PC-3 (cell line): Measurements from ENCODE around the gene UBXN11. TPM values are rescaled to one million over a fixed set of nuclear protein-coding genes. Genes with fewer than 3 reads are reported as not detected.

Experiments
- ATAC-seq: fragments of 200-7000 bp; cut with Tn5 transposase; 2 replicates; pipeline ENCODE4 v1.9.1; 2020; ENCODE audit warnings: mild to moderate bottlenecking, moderate library complexity
- BruUV-seq: library from RNA; stranded (reverse); fragments of 400-500 nt; replicated peaks from 2 replicates; lab custom pipeline; 2021; lab: Mats Ljungman, UMichigan
- CTCF ChIA-PET: fragments of 300-600 bp; sonication (Branson Sonifier 250); formaldehyde crosslinking; loops from one replicate; lab custom pipeline; 2022; ENCODE audit warnings: antibody characterized with exemption; lab: Charles Lee
- POLR2A ChIA-PET: fragments of 300-600 bp; sonication (Branson Sonifier 250); formaldehyde crosslinking; loops from one replicate; lab custom pipeline; 2022; ENCODE audit warnings: antibody characterized with exemption; ENCODE audit not compliant: unreplicated experiment; lab: Charles Lee
- DNase-seq: peaks from one replicate; pipeline ENCODE4 v3.0.0-alpha.2; 2015
- H2AFZ ChIP-seq: fragments of 300-600 bp; sonication (generic); 2 replicates; pipeline ENCODE4 v1.6.0; 2016; ENCODE audit warnings: antibody characterized with exemption, low read length
- H3F3A ChIP-seq: fragments of 300-600 bp; sonication (generic); one replicate; pipeline ENCODE4 v1.6.0; 2017; ENCODE audit warnings: antibody characterized with exemption, low read length, control low read depth, mild to moderate bottlenecking; ENCODE audit not compliant: unreplicated experiment
- H3K27ac ChIP-seq: fragments of 300-600 bp; sonication (generic); 2 replicates; pipeline ENCODE4 v1.5.1; 2016; ENCODE audit warnings: mild to moderate bottlenecking, low read length
- H3K27me3 ChIP-seq: fragments of 300-600 bp; sonication (generic); 2 replicates; pipeline ENCODE4 v1.6.1; 2016; ENCODE audit warnings: low read length, mixed read lengths
- H3K36me3 ChIP-seq: fragments of 300-600 bp; sonication (generic); 2 replicates; pipeline ENCODE4 v1.6.1; 2016; ENCODE audit warnings: low read depth, mixed run types, low read length, mixed read lengths
- H3K4me1 ChIP-seq: fragments of 300-600 bp; sonication (generic); 2 replicates; pipeline ENCODE4 v1.5.1; 2016; ENCODE audit warnings: low read length; ENCODE audit not compliant: insufficient read depth
- H3K4me2 ChIP-seq: fragments of 300-600 bp; sonication (generic); 2 replicates; pipeline ENCODE4 v1.6.0; 2016; ENCODE audit warnings: low read length
- H3K4me3 ChIP-seq: fragments of 300-600 bp; sonication (generic); 2 replicates; pipeline ENCODE4 v1.5.1; 2016; ENCODE audit warnings: mild to moderate bottlenecking, low read length, mixed read lengths
- H3K79me2 ChIP-seq: fragments of 300-600 bp; sonication (generic); 2 replicates; pipeline ENCODE4 v1.6.1; 2017; ENCODE audit warnings: low read length, mixed read lengths
- H3K9ac ChIP-seq: fragments of 300-600 bp; sonication (generic); 2 replicates; pipeline ENCODE4 v1.6.0; 2016; ENCODE audit warnings: mild to moderate bottlenecking, low read length
- H3K9me2 ChIP-seq: fragments of 300-600 bp; sonication (generic); replicated peaks from 2 replicates; pipeline ENCODE4 v1.6.1; 2016; ENCODE audit warnings: mixed run types, low read length, mixed read lengths
- H3K9me3 ChIP-seq: fragments of 300-600 bp; sonication (generic); 2 replicates; pipeline ENCODE4 v1.6.1; 2016; ENCODE audit warnings: low read length, mixed read lengths
- H4K20me1 ChIP-seq: fragments of 300-600 bp; sonication (generic); 2 replicates; pipeline ENCODE4 v1.6.1; 2016; ENCODE audit warnings: low read length, mixed read lengths
- CTCF ChIP-seq: fragments of 300-600 bp; sonication (generic); conservative IDR thresholded peaks from 2 replicates; pipeline ENCODE4 v1.5.1; 2017; ENCODE audit warnings: antibody characterized with exemption, low read depth, mild to moderate bottlenecking, low read length
- EZH2 ChIP-seq: fragments of 300-600 bp; sonication (generic); IDR thresholded peaks from one replicate; pipeline ENCODE4 v1.6.1; 2017; ENCODE audit warnings: antibody characterized with exemption, mild to moderate bottlenecking, low read length; ENCODE audit not compliant: unreplicated experiment
- EZH2phosphoT487 ChIP-seq: fragments of 300-600 bp; sonication (generic); IDR thresholded peaks from 2 replicates; pipeline ENCODE4 v1.6.1; 2018; ENCODE audit warnings: mild to moderate bottlenecking, antibody characterized with exemption, low read length, borderline replicate concordance
- intact Hi-C: fragments of 100-400 bp; cut with micrococcal nuclease; formaldehyde crosslinking; loops from 2 replicates; pipeline ENCODE4 v1.9.0; 2023
- total RNA-seq: library from RNA; depleted of rRNA; stranded (reverse); fragments of >200 nt; gene quantifications from 2 replicates; pipeline ENCODE4 v1.2.3, GENCODE V29; 2014

UBXN11 gene
- total RNA-seq, 1 experiment from 2014 or later, result 19.4 TPM

- H3K79me2 ChIP-seq, result no peaks in the 10 kb centered on the region
- H4K20me1 ChIP-seq, result no peaks in the 10 kb centered on the region
- H3F3A ChIP-seq, result no peaks in the 10 kb centered on the region
- H3K9me3 ChIP-seq, result no peaks in the 10 kb centered on the region
- intact Hi-C loops, result no loop called here
- H3K36me3 ChIP-seq, result no peaks in the 10 kb centered on the region
- ChIA-PET POLR2A (no interaction called here), CTCF (no interaction called here)
- DNase-seq (no peak), ATAC-seq (no peak)
- H3K27me3 ChIP-seq, result no peaks in the 10 kb centered on the region
- H3K27ac ChIP-seq, result no peak overlapping the region
- H2AFZ ChIP-seq, result no peak overlapping the region
- no peak overlapping the region for H3K9ac ChIP-seq
- H3K4me1 ChIP-seq, result peaks cover 5% of the 10 kb centered on the region
- TF ChIP-seq EZH2phosphoT487 (no peak), CTCF (no peak), EZH2 (no peak)
- peak overlapping the region; percentile 86; the same call in 1 of the 2 replicates for H3K4me2 ChIP-seq
- no peak overlapping the region for H3K4me3 ChIP-seq
- H3K9me2 ChIP-seq, result no peaks in the 10 kb centered on the region
- BruUV-seq, result no TSS peak
These were observed 30.7 kb upstream of the UBXN11 start for GRCh38 chr1:26337206-26337535.

GRCh38 chr1:26336477-26337205 lies 30.2 kb upstream of the UBXN11 start:
- Histone ChIP-seq H3K36me3 (no peaks in the 10 kb centered on the region), H3K9me2 (no peaks in the 10 kb centered on the region), H3F3A (no peaks in the 10 kb centered on the region), H4K20me1 (no peaks in the 10 kb centered on the region), H3K9me3 (no peaks in the 10 kb centered on the region), H2AFZ (peak overlapping the region; percentile 90), H3K27ac (peak overlapping the region; percentile 20; the same call in 1 of the 2 replicates), H3K27me3 (no peaks in the 10 kb centered on the region), H3K79me2 (no peaks in the 10 kb centered on the region), H3K4me1 (peaks cover 5% of the 10 kb centered on the region), H3K4me3 (peak overlapping the region; percentile 89), H3K4me2 (peak overlapping the region; percentile 86), H3K9ac (peak overlapping the region; percentile 38)
- TF ChIP-seq EZH2 (no peak), CTCF (no peak), EZH2phosphoT487 (no peak)
- ChIA-PET POLR2A (no interaction called here), CTCF (no interaction called here)
- DNase-seq, result peak; percentile 86
- intact Hi-C loops, result no loop called here
- peak; percentile 92 for ATAC-seq
- no TSS peak for BruUV-seq
